ENCODE results near the gene PMM1. TPM values are rescaled to one million over a fixed set of nuclear protein-coding genes. Genes with fewer than 3 reads are reported as not detected.

PMM1 gene
- polyA plus RNA-seq, 2 of the 4 experiments (the other 2 are of a cell fraction): 23.5 to 28.7 TPM

GRCh38 chr22:41619979-41620588, 30.4 kb upstream of the PMM1 start:
- ATAC-seq (peak; percentile 60 to 65), FAIRE-seq (no peak), DNase-seq (ENCODE audit: low read depth in 1 of 2, low spot score in 1 of 2) (no peak)
- H3K27ac ChIP-seq: peak overlapping the region; percentile 96 to 99
- no peak for TF ChIP-seq PHF8 (IDR thresholded peaks at IDR 0.05; ENCODE audit: borderline replicate concordance, low read depth)
- TF ChIP-seq CBX2 (IDR thresholded peaks at IDR 0.05; ENCODE audit: borderline replicate concordance, low read depth): no peak
- peak; percentile 11; the same call in 1 of the 2 replicates for TF ChIP-seq MYC (IDR thresholded peaks at IDR 0.05; ENCODE audit: borderline replicate concordance, low read length)
- ChIA-PET CTCF (interaction anchor here (1.6 kb wide), 1 partner anchor 23 kb away, joined by 7 read pairs; no protein-coding TSS in a partner anchor), POLR2A (interaction anchor here (0.7 kb wide), 1 partner anchor 31 kb away, joined by 3 read pairs; the partner anchor contains the start of gene PMM1)
- peak overlapping the region; percentile 95 for H3K4me2 ChIP-seq
- H3K4me3 ChIP-seq: peak overlapping the region; percentile 93
- 6% methylated on average over 8 of the region's 24 CpGs for WGBS (ENCODE audit: missing lambda C conversion rate)
- no peaks in the 10 kb centered on the region for H3K9me3 ChIP-seq
- peaks cover 27% of the 10 kb centered on the region for H3K4me1 ChIP-seq

GRCh38 chr22:41613456-41613855, 23.8 kb upstream of the PMM1 start:
- WGBS (ENCODE audit: missing lambda C conversion rate): 94% methylated on average over 2 of the region's 2 CpGs
- TF ChIP-seq BHLHE40 (IDR thresholded peaks at IDR 0.05; ENCODE audit: low read depth, low read length) (no peak), KDM1A (IDR thresholded peaks at IDR 0.05; ENCODE audit: low read depth) (no peak)
- no peak overlapping the region for H3K4me3 ChIP-seq
- ChIA-PET POLR2A (no interaction called here), CTCF (interaction anchor here (0.7 to 8.6 kb wide), 2 partner anchors 16 to 188 kb away, joined by 3 to 46 read pairs; no protein-coding TSS in a partner anchor)
- FAIRE-seq (no peak), ATAC-seq (no peak), DNase-seq (ENCODE audit: low read depth in 1 of 2, low spot score in 1 of 2) (no peak)
- no peak overlapping the region for H3K4me2 ChIP-seq
- H3K27ac ChIP-seq: no peak overlapping the region
- no peaks in the 10 kb centered on the region for H3K9me3 ChIP-seq
- peaks cover 7% of the 10 kb centered on the region; the same call in 2 of the 3 replicates for H3K4me1 ChIP-seq

- Histone ChIP-seq H3K27ac (no peak overlapping the region), H3K4me3 (no peak overlapping the region), H3K4me2 (no peak overlapping the region), H3K4me1 (peaks cover 5% of the 10 kb centered on the region; the same call in 1 of the 3 replicates), H3K9me3 (no peaks in the 10 kb centered on the region)
- ATAC-seq: no peak
- FAIRE-seq: no peak
- TF ChIP-seq NR3C1 (IDR thresholded peaks at IDR 0.05) (no peak), KDM1A (IDR thresholded peaks at IDR 0.05; ENCODE audit: low read depth) (no peak), HDAC2 (IDR thresholded peaks at IDR 0.05) (no peak), EP300 (IDR thresholded peaks at IDR 0.05) (no peak), RFX5 (IDR thresholded peaks at IDR 0.05) (no peak), PBX3 (IDR thresholded peaks at IDR 0.05) (no peak), CTCF (IDR thresholded peaks at IDR 0.05) (no peak), BHLHE40 (IDR thresholded peaks at IDR 0.05; ENCODE audit: low read depth, low read length) (no peak), GATA3 (IDR thresholded peaks at IDR 0.05; ENCODE audit: borderline replicate concordance) (no peak), SREBF2 (IDR thresholded peaks at IDR 0.05) (no peak), POLR2AphosphoS2 (conservative IDR thresholded peaks at IDR 0.05; ENCODE audit: low read length) (no peak), BCL3 (IDR thresholded peaks at IDR 0.05) (no peak), MAFK (IDR thresholded peaks at IDR 0.05; ENCODE audit: partially characterized antibody) (no peak), RNF2 (IDR thresholded peaks at IDR 0.05; ENCODE audit: borderline replicate concordance, low read depth) (no peak), FOSB (CRISPR knock-in tag; IDR thresholded peaks at IDR 0.05) (no peak), EHF (CRISPR knock-in tag; IDR thresholded peaks at IDR 0.05) (no peak)
- TF ChIP-seq, protein P1, sequence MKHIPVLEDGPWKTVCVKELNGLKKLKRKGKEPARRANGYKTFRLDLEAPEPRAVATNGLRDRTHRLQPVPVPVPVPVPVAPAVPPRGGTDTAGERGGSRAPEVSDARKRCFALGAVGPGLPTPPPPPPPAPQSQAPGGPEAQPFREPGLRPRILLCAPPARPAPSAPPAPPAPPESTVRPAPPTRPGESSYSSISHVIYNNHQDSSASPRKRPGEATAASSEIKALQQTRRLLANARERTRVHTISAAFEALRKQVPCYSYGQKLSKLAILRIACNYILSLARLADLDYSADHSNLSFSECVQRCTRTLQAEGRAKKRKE (CRISPR knock-in tag; IDR thresholded peaks at IDR 0.05; ENCODE audit: low read depth): no peak
- TF ChIP-seq, protein P2, sequence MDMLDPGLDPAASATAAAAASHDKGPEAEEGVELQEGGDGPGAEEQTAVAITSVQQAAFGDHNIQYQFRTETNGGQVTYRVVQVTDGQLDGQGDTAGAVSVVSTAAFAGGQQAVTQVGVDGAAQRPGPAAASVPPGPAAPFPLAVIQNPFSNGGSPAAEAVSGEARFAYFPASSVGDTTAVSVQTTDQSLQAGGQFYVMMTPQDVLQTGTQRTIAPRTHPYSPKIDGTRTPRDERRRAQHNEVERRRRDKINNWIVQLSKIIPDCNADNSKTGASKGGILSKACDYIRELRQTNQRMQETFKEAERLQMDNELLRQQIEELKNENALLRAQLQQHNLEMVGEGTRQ (IDR thresholded peaks at IDR 0.05): no peak
- 93% methylated on average over 6 of the region's 6 CpGs for WGBS (ENCODE audit: missing lambda C conversion rate)
- DNase-seq (ENCODE audit: low read depth in 1 of 2, low spot score in 1 of 2): no peak
- POLR2A ChIA-PET: no interaction called here
- CTCF ChIA-PET: interaction anchor here (8.6 kb wide), 1 partner anchor 15 kb away, joined by 46 read pairs; no protein-coding TSS in a partner anchor
These were observed 23.1 kb upstream of the PMM1 start for GRCh38 chr22:41612603-41613306.
